HL-60/S4 treated with phorbol 12-myristate 13-acetate at 8.2 ng/mL for 4 days and 3 days (cell line): Measurements from ENCODE around the gene BACH2.
"Not testable (repeated sequence)": the region's sequence is repeated elsewhere in the genome, so short reads cannot be mapped to it uniquely, and the experiment has no call there.

ENCODE experiments used
- in situ Hi-C: fragments of 300-500 bp; cut with MboI; formaldehyde crosslinking; loops from 2 replicates; pipeline ENCODE4 v1.15.0; 2022; ENCODE audit warnings: low sequenced_read_pairs

The BACH2 gene

GRCh38 chr6:90135667-90136066, 161.0 kb downstream of the BACH2 start:
- in situ Hi-C loops = no loop called here

- in situ Hi-C loops = not testable (repeated sequence)
Measured at GRCh38 chr6:90133664-90134063, 163.0 kb downstream of the BACH2 start.

- in situ Hi-C loops = no loop called here
Measured at GRCh38 chr6:90131614-90132423, 164.8 kb downstream of the BACH2 start.

- in situ Hi-C loops = no loop called here
Measured at GRCh38 chr6:90131125-90131524, 165.5 kb downstream of the BACH2 start.

GRCh38 chr6:90128687-90129086, 168.0 kb downstream of the BACH2 start:
- in situ Hi-C loops = not testable (repeated sequence)

GRCh38 chr6:90127595-90127994, 169.0 kb downstream of the BACH2 start:
- in situ Hi-C loops = no loop called here

GRCh38 chr6:90126839-90127238, 169.8 kb downstream of the BACH2 start:
- in situ Hi-C loops = no loop called here

GRCh38 chr6:90126181-90126580, 170.5 kb downstream of the BACH2 start:
- in situ Hi-C loops = no loop called here

GRCh38 chr6:90124874-90125510, 171.7 kb downstream of the BACH2 start:
- in situ Hi-C loops = no loop called here

- in situ Hi-C loops = no loop called here
Measured at GRCh38 chr6:90123831-90124230, 172.8 kb downstream of the BACH2 start.

GRCh38 chr6:90121982-90122381, 174.7 kb downstream of the BACH2 start:
- in situ Hi-C loops = no loop called here

GRCh38 chr6:90120327-90120726, 176.3 kb downstream of the BACH2 start:
- in situ Hi-C loops = no loop called here

GRCh38 chr6:90119618-90120017, 177.0 kb downstream of the BACH2 start:
- in situ Hi-C loops = no loop called here

- in situ Hi-C loops = no loop called here
Measured at GRCh38 chr6:90118581-90118980, 178.1 kb downstream of the BACH2 start.

GRCh38 chr6:90118069-90118468, 178.6 kb downstream of the BACH2 start:
- in situ Hi-C loops = no loop called here

- in situ Hi-C loops = not testable (repeated sequence)
Measured at GRCh38 chr6:90116126-90116525, 180.5 kb downstream of the BACH2 start.

- in situ Hi-C loops = no loop called here
Measured at GRCh38 chr6:90113389-90113788, 183.3 kb downstream of the BACH2 start.

GRCh38 chr6:90111387-90111786, 185.3 kb downstream of the BACH2 start:
- in situ Hi-C loops = no loop called here

- in situ Hi-C loops = no loop called here
Measured at GRCh38 chr6:90110971-90111370, 185.7 kb downstream of the BACH2 start.

GRCh38 chr6:90109141-90109540, 187.5 kb downstream of the BACH2 start:
- in situ Hi-C loops = no loop called here

GRCh38 chr6:90107771-90108282, 188.8 kb downstream of the BACH2 start:
- in situ Hi-C loops = no loop called here

- in situ Hi-C loops = no loop called here
Measured at GRCh38 chr6:90107371-90107770, 189.3 kb downstream of the BACH2 start.
